DMS153 (cell line): Measurements from ENCODE around the gene TTC8.

Experiments
- DNase-seq: peaks from one replicate; lab custom pipeline; 2025; lab: John Stamatoyannopoulos, UW

TTC8 gene

DNA sequence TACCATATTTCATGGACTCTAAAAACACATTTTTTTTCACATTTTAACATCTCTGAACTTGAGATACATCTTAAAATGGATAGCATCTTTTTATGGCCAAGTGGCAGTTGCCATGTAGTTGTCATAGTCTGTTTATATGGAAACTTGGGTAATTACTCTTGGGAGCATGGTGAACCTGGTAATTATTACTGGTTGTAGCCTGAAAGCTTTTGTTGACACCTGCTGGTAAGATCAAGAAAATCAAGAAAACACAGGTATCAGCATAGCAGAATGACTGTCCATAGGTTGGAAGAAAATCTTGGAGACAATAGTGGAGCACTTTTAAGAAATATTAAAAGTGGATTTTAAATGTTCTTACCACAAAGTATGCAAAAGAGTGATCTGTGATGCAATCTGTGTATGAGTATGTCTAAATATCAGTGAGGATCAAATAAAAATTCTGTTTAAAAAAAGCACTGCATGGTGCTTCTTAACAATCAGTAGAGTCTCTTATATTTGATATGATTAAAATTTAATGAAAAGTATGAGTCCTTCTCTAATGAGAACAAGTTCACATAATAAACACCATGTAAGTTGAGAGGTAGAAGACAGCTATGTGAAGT lies 44.2 kb downstream of the TTC8 start:
- peak; percentile 43 for DNase-seq

DNA sequence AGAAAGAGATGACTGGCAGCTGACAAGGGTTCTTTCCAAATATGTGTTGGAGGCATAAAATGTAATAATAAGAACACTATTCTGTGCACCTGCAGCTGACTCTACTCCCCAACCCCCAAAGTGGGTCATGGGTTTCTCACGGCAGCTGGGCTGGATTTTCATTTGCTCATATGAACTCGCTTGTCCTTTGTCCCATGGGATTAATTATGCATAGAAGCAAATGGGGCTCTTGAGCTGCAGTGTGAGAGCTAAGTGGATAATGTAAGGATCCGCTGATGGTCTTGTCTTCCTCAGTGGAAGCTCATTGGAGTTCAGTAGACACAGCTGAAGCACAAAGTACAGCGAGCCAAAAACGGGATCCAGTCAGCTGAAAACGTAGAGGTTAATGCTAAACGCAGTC lies 46.3 kb downstream of the TTC8 start:
- no peak for DNase-seq

DNA sequence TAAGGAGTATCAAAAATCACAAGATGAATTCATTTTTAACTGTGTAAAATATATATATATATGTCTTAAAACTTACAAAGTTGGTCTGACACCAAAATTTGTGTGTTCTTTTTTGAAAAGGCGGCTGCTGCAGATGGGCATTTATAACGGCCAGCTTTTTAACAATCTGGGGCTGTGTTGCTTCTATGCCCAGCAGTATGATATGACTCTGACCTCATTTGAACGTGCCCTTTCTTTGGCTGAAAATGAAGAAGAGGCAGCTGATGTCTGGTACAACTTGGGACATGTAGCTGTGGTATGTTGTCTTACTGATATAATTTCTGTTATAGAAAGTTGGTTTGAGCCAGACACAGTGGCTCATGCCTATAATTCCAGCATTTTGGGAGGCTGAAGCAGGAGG lies 47.0 kb downstream of the TTC8 start:
- DNase-seq = no peak

- no peak for DNase-seq
Observed at GRCh38 chr14:88872976-88873375, 48.5 kb downstream of the TTC8 start.

- no peak for DNase-seq
Observed at GRCh38 chr14:88877192-88877591, 52.7 kb downstream of the TTC8 start.

DNA sequence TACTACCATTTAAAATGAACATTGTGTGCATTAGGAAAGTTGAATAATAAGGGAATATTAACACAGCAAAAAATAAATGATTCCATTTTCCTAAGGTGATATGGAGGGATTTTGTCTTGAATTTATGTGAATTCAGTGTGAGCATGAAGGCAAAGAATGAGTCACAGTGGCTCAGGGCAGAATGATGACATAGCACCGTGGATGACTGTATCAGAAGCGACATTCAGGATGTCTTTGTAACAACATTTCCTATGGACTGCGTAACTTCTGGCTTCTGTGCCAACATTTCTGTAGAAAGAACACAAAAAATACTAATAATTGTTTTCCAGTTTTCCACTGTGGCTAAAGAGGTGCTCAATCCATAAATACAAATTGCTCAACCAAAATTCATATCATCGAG lies 54.6 kb downstream of the TTC8 start:
- no peak for DNase-seq

- no peak for DNase-seq
Observed at GRCh38 chr14:88882236-88882635, 57.8 kb downstream of the TTC8 start.

GRCh38 chr14:88895116-88895515 lies 70.7 kb downstream of the TTC8 start:
- peak; percentile 19 for DNase-seq

DNA sequence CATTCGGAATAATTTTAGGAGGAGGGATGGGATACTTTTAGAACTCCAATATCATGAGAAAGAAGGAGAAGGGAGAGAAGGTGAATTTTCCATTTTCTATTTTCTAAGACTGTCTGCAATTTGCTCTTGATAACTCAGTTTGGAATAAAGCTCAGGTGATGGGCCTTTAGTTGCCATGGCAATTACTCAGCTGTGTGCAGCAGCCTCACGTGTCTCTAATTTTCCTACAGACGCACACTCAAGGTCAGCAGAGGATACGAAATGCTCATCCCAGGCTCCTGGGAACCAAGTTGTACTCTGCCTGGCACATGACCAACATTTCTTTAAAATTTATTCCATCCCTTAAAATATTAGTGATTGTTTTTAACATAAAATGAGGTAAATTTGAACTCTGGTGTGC lies 76.7 kb downstream of the TTC8 start:
- DNase-seq = no peak

GRCh38 chr14:88901991-88902390 lies 77.5 kb downstream of the TTC8 start:
- DNase-seq = no peak

DNA sequence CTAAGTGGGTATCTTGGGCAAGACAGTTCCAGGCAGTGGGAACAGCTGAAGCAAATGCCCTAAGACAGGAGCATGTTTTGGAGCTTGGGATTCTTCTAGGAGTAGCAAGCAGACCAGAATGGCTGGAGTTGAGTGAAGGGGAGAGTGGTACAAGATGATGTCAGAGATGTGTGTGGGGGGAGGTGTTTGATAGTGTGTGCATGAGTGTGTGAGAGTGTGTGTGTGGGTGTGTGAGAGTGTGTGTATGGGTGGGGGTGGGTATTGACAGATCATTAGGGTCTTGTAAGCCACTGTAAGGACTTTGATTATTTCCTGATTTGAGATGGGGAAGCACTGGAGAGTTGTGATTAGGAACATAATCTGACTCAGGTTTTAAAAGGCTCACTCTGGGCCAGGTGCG lies 78.4 kb downstream of the TTC8 start:
- DNase-seq = no peak

DNA sequence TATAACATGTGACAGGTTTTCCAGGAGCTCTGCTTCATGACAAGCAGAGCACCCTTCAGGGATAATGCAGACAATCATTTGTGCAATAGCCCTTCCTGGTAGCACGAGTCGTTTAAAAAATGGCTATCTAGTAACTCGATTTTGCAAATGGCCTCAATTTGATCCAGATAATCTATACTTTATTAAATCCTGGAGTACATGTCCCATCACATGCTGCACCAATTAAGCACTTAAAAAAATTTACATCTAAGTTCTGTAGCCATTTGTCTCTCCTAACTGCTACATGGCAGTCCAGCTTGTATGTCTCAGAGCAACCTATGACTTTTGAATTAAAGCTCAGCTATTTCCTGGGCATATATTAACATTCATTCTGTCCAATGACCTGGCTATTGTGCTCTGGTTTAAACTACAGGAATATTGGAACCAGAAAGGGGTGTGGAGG lies 79.8 kb downstream of the TTC8 start:
- no peak for DNase-seq

DNA sequence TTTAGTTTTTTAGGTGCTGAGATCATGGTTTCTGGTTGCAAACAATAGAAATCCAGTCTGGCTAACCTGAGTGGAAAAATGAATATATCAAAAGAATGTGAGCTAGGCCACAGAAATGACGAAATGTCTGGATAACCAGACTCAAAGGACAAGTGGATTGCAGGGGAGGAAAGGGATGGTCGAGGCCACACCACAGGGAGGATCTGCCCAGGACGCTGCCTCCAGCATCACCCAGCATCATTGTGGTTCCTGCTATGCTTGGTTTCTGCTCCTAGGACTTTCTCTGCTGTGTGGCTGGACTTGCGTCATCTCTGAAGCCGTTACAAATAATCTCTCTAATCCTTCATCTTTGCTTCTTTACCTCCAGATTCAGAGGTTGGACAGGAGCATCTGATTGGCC lies 80.4 kb downstream of the TTC8 start:
- no peak for DNase-seq

DNA sequence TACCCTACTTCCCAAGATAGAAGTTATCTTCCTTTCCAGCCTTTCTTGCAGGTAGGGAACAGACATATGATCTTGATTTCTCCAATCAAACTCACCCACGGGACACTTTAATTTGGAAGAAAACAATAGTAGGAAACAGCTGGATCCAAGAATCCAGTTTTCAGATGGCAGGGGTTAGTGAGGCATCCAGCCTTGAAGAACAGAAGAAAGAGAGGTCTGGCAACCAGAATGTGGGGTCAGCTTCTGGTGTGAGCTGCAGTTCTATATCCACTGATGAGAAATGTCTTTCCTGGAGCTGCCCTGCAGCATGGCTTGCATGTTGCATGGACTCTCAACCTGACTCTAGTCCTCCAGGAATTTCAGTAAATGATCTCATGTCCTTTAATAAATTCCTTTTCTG lies 83.8 kb downstream of the TTC8 start:
- DNase-seq = no peak

- no peak for DNase-seq
Observed at GRCh38 chr14:88910386-88910785, 85.9 kb downstream of the TTC8 start.

- DNase-seq = no peak
Observed at GRCh38 chr14:88911809-88912208, 87.4 kb downstream of the TTC8 start.

- no peak for DNase-seq
Observed at GRCh38 chr14:88914956-88915355, 90.5 kb downstream of the TTC8 start.

GRCh38 chr14:88919502-88919901 lies 95.1 kb downstream of the TTC8 start:
- no peak for DNase-seq
